Hippocampal formation (tissue), 2 donors: Measurements from ENCODE around the gene TDRD9.

Experiments
- DNase-seq, 2 donors: peaks; one replicate each; lab custom pipeline; 2025; lab: John Stamatoyannopoulos, UW

TDRD9 gene

GRCh38 chr14:104091061-104091926 is 163.0 kb downstream of the TDRD9 start:
- no peak for DNase-seq

DNA sequence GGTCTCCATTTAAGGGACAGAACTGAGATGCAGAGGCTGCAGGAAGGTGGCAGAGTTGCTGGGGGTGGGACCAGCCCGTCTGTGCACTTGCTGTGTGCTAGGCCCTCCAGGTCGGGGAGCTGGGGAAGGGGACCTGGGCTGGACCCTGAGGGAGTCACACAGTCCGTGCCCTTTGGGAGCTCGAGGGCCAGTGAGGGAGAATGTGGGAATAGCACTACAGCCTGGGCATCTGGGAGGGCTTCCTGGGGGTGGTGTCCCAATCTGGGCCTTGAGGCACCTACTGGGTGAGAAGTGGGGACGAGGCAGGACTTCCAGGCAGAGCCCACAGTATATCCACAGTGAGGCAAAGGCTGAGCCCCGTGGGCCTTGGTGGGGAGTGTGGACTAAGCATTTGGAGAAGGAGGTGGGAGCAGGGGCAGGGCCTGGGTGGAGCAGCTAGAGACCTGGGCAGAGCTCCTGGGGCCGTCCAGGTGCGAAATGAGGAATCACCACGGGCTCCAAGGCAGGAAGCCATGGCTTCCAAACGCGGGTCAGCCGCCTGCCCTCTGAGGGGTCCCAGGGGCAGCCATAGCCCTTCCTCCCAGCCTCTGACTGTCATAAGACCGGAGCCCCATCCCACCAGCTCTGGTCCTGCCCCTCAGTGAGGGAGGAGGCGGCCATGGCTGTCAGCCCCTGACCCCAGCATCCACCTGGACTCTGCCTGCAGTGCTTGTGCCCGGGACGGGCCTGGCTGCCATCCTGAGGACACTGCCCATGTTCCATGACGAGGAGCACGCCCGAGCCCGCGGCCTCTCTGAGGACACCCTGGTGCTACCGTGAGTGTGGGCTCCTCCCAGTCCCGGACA is 163.9 kb downstream of the TDRD9 start:
- DNase-seq: no peak

GRCh38 chr14:104092931-104093365 is 164.7 kb downstream of the TDRD9 start:
- DNase-seq: no peak

DNA sequence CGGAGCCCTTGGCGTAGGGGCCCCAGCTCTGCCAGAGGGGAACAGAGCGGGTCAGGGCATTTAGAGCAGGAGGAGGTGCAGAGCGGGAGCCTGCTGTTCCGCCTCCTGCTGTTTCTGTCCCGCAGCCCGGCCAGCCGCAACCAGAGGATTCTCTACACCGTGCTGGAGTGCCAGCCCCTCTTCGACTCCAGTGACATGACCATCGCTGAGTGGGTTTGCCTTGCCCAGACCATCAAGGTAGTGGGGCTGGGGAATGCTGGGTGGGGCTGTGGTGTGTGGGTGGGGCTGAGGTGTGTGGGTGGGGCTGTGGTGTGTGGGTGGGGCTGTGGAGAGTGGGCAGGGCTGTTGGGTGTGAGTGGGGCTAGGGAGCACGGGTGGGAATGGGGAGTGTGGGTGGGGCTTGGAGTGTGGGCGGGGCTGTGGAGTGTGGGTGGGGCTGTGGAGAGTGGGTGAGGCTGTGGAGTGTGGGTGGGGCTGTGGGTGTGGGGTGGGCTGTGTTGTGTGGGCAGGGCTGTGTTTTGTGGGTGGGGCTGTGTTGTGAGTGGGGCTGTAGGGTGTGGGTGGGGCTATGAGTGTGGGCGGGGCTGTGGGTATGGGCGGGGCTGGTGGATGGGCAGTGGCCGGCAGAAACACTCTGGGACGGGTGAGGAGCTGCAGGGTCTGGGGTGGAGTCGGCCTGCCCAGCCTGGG is 165.3 kb downstream of the TDRD9 start:
- DNase-seq: no peak

GRCh38 chr14:104094056-104094708 is 165.9 kb downstream of the TDRD9 start:
- DNase-seq: no peak

- peak in 1 of 2 donors; percentile 7 for DNase-seq
Measured at GRCh38 chr14:104094709-104095425, 166.6 kb downstream of the TDRD9 start.

GRCh38 chr14:104095426-104096310 is 167.4 kb downstream of the TDRD9 start:
- DNase-seq: no peak

GRCh38 chr14:104096318-104096717 is 168.1 kb downstream of the TDRD9 start:
- DNase-seq: no peak

- DNase-seq: no peak
Measured at GRCh38 chr14:104096751-104097700, 168.8 kb downstream of the TDRD9 start.

DNA sequence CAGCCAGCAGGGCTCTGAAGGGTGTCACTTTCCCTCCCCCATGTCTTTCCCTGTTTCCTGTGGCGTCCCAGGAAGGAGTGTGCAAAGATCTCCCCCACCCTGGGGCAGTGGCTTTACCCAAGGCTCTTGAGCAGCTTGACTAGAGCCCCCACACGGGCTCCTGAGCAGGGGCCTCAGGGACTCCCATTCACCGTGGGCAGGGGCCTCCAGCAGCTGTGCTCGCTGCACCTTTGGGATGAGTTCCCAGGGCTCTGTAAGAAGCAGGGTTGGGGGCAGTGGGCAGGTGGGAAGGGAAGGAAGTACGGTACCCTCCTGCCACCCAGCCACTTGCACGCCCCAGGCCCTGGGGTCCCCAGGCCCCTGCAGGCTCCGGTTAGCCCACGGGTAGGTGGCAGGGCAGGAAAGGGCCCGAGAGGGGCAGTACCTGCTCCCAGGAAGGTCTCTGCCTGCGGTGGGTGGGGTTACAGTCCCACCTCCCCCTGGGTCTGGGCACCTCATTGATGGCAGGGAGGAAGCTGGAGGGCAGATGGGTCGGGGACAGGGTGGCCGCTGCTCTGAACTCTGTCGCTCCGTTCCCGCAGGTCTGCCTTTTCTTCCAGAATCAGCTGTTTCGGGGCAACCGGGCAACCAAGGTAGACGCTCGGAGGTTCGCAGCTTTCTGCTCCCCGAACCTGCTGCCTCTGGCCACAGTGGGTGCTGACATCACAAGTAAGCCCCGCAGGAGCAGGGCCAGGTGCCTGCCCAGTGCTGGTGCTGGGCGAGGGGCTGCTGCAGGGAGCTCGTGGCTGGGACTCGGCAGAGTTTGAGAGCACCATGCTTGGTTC is 170.2 kb downstream of the TDRD9 start:
- no peak for DNase-seq

- DNase-seq: no peak
Measured at GRCh38 chr14:104099096-104100041, 171.1 kb downstream of the TDRD9 start.

DNA sequence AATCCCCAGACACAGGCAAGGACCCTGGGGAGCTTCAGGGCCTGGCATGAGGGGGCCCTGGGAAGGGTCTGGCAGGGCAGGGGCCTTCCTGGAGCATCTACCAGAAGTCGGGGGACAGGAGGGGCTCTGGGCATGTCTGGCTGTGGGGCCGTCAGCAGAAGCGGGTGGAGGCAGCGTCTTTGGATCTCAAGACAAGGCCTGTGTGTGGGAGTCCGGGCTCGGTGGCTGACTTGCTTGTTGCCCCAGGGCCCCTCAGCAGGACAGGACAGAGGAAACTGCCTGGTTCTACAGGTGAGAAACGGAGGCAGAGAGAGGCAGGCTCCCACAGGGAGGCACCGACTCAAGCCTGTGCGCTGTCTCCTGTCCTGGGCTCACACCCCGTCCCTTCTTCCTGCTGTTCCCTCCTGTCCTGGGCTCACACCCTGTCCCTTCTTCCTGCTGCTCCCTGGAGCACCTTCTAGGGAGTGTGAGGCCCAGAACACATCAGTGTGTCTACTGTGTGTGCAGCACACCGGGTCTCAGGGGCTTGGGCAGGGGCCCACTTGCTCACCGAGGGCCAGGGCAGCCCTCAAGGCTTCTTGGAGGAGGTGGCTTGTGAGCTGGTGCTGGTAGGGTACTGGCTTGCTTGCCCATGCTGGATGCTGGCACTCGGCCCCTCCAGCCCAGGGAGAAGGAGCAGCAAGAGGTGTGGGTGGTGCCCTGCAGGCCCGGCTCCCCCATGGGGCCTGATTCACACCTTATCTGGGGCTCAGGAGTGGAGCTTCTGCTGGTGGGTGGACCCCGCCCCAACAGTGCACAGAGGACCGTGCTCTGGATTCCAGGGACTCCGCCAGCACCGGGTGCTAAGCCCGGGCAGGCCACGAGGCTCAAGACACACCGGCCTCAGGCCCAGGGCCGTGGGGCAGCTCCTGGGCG is 172.2 kb downstream of the TDRD9 start:
- no peak for DNase-seq

DNA sequence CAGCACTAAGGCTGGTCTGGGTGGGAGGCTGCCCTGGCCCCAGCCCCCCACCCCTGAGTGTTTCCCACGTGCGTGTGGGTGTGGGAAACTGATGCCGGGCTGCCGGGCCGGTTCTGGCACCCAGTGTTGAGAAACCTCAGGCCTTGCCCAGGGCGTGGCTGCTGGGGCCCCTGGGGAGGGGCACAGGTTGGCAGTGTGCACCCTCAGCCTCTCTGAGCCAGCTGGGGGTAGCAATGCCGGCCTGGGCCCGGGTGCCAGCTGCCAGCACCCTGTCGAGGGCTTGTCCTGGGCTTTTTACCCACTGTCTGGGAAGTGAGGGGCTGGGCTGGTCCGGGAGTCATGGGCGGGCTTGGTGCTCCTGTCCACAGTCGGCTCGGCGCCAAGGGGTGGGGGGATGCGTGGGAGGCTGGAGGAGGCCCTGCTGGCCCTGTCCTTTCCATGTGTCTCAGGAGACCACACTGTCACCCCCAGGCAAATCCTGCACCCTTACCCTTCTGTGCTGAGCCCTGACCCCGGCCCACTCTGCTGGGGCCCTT is 172.9 kb downstream of the TDRD9 start:
- no peak for DNase-seq

DNA sequence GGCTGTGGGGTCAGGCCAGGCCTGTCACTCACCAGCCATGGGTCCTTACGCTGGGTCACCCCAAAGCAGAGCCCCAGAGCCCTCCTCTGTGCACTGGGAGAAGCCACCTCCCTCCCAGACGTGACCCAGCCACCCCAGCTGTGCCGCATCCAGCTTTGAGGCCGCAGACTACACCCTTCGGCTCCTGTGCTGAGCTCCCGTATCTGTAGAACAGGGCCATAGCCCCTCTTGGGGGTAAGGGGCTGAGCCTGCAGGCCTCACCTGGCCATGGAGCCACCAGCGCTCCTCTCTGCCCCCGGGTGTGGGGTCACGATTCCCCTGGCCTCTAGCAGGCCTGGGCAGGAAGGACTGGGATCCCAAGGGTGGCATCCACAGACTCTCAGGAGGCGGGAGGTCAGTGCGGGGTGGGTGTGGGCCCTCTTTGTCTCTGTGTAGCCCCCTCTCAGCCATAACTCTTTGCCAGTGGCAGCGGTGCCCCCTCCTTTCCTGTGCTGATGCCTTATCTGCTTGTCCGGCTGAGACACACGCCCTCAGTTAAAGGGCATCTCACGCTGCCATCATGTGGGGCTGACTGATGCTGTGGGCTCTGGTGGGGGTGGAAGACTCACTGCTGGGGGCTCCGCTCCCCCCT is 173.5 kb downstream of the TDRD9 start:
- no peak for DNase-seq
